ENCODE data around the gene A2M.
A peak's percentile ranks its signal among the peaks of the same experiment; 100 is the strongest.

A2M gene

GRCh38 chr12:9084417-9084816 is 31.3 kb downstream of the A2M start:
- H3K36me3 ChIP-seq (ENCODE audit: control insufficient read depth in 2 of 2, insufficient read depth in 1 of 2, low read length in 2 of 2): no peaks in the 10 kb centered on the region
- no peak overlapping the region for H3K27ac ChIP-seq (ENCODE audit: extremely low read depth, low read depth, low read length)
- ChIA-PET CTCF (no interaction called here), POLR2A (no interaction called here)
- no peaks in the 10 kb centered on the region for H3K4me1 ChIP-seq (ENCODE audit: control insufficient read depth, insufficient read depth, low read length)
- TF ChIP-seq ZNF658 (tag by site-specific recombination; IDR thresholded peaks at IDR 0.05) (no peak), ZNF391 (tag by site-specific recombination; IDR thresholded peaks at IDR 0.05; ENCODE audit: borderline replicate concordance, low read depth) (no peak), ZNF610 (tag by site-specific recombination; IDR thresholded peaks at IDR 0.05; ENCODE audit: borderline replicate concordance) (no peak), ZNF621 (tag by site-specific recombination; IDR thresholded peaks at IDR 0.05) (no peak), ZNF433 (tag by site-specific recombination; IDR thresholded peaks at IDR 0.05; ENCODE audit: low read depth) (no peak), ZNF223 (tag by site-specific recombination; IDR thresholded peaks at IDR 0.05) (no peak)
- no peak overlapping the region for H3K4me3 ChIP-seq (ENCODE audit: low read depth, low read length)
- H3K9me3 ChIP-seq (ENCODE audit: control insufficient read depth, insufficient read depth, low read depth, low read length): no peaks in the 10 kb centered on the region

- H3K4me3 ChIP-seq (ENCODE audit: low read depth, low read length): no peak overlapping the region
- H3K9me3 ChIP-seq (ENCODE audit: control insufficient read depth, insufficient read depth, low read depth, low read length): no peaks in the 10 kb centered on the region
- no peaks in the 10 kb centered on the region for H3K4me1 ChIP-seq (ENCODE audit: control insufficient read depth, insufficient read depth, low read length)
- POLR2A ChIA-PET: no interaction called here
- CTCF ChIA-PET: no interaction called here
- H3K27ac ChIP-seq (ENCODE audit: extremely low read depth, low read depth, low read length): no peak overlapping the region
- H3K36me3 ChIP-seq (ENCODE audit: control insufficient read depth in 2 of 2, insufficient read depth in 1 of 2, low read length in 2 of 2): no peaks in the 10 kb centered on the region
- TF ChIP-seq TRIM28 (IDR thresholded peaks at IDR 0.05; ENCODE audit: borderline replicate concordance, low read length): peak; percentile 66; the same call in 1 of the 2 replicates
- TF ChIP-seq SETDB1 (IDR thresholded peaks at IDR 0.05; ENCODE audit: insufficient read length, low read length): peak; percentile 88
- TF ChIP-seq ZNF791 (tag by site-specific recombination; IDR thresholded peaks at IDR 0.05): peak; percentile 99
- TF ChIP-seq KLF8 (tag by site-specific recombination; IDR thresholded peaks at IDR 0.05): no peak
- no peak for TF ChIP-seq ZSCAN30 (tag by site-specific recombination; IDR thresholded peaks at IDR 0.05)
These were observed 31.9 kb downstream of the A2M start for GRCh38 chr12:9083793-9084192.

GRCh38 chr12:9081667-9082427 is 33.9 kb downstream of the A2M start:
- H3K4me3 ChIP-seq (ENCODE audit: low read depth, low read length): no peak overlapping the region
- POLR2A ChIA-PET: no interaction called here
- H3K27ac ChIP-seq (ENCODE audit: extremely low read depth, low read depth, low read length): no peak overlapping the region
- no peak for TF ChIP-seq ZNF2 (tag by site-specific recombination; IDR thresholded peaks at IDR 0.05)
- TF ChIP-seq ZNF473 (tag by site-specific recombination; IDR thresholded peaks at IDR 0.05): no peak
- no peak for TF ChIP-seq BCL6B (tag by site-specific recombination; IDR thresholded peaks at IDR 0.05)
- no peak for TF ChIP-seq ZNF555 (tag by site-specific recombination; conservative IDR thresholded peaks at IDR 0.05)
- no peak for TF ChIP-seq ZBTB17 (tag by site-specific recombination; IDR thresholded peaks at IDR 0.05)
- no peak for TF ChIP-seq ZNF488 (tag by site-specific recombination; IDR thresholded peaks at IDR 0.05)
- H3K36me3 ChIP-seq (ENCODE audit: control insufficient read depth in 2 of 2, insufficient read depth in 1 of 2, low read length in 2 of 2): no peaks in the 10 kb centered on the region
- no peaks in the 10 kb centered on the region for H3K4me1 ChIP-seq (ENCODE audit: control insufficient read depth, insufficient read depth, low read length)
- no peaks in the 10 kb centered on the region for H3K9me3 ChIP-seq (ENCODE audit: control insufficient read depth, insufficient read depth, low read depth, low read length)
- CTCF ChIA-PET: interaction anchor here (0.6 kb wide), 1 partner anchor 1076 kb away, joined by 4 read pairs; no protein-coding TSS in a partner anchor

Data from HEK293 (cell line).